ENCODE data around the gene RNF168. TPM values are rescaled to one million over a fixed set of nuclear protein-coding genes. Genes with fewer than 3 reads are reported as not detected.
"Not testable (repeated sequence)": the region's sequence is repeated elsewhere in the genome, so short reads cannot be mapped to it uniquely, and the experiment has no call there.

Gene RNF168
- total RNA-seq, 1 experiment from 2014 or later = 30.0 TPM

GRCh38 chr3:196421668-196422067, 81.9 kb downstream of the RNF168 start:
- H3K4me1 ChIP-seq = peaks cover 11% of the 10 kb centered on the region
- DNase-seq; H3K27ac ChIP-seq; H3K9me3 ChIP-seq (replicated peaks); H3K4me3 ChIP-seq; H3K36me3 ChIP-seq; H3K27me3 ChIP-seq: not testable (repeated sequence)

- H3K4me3 ChIP-seq = no peak overlapping the region
- peaks cover 11% of the 10 kb centered on the region for H3K4me1 ChIP-seq
- H3K9me3 ChIP-seq (replicated peaks) = no peaks in the 10 kb centered on the region
- no peak overlapping the region for H3K27ac ChIP-seq
- no peaks in the 10 kb centered on the region; the same call in none of the 2 replicates for H3K36me3 ChIP-seq
- no peaks in the 10 kb centered on the region for H3K27me3 ChIP-seq
- DNase-seq = no peak
Observed at GRCh38 chr3:196419386-196419785, 84.2 kb downstream of the RNF168 start.

Other genes with a start within 250 kb of the RNF168 start
- 17.7 and 19.6 TPM in 2 replicates for gene PCYT1A, start 216.0 kb downstream of the RNF168 start, total RNA-seq (2014; rRNA removed; shearing (Covaris generic))
- 3.9 and 4.7 TPM in 2 replicates for gene DYNLT2B, start 185.5 kb downstream of the RNF168 start, total RNA-seq (2014; rRNA removed; shearing (Covaris generic))
- gene TM4SF19, start 165.4 kb downstream of the RNF168 start, total RNA-seq (2014; rRNA removed; shearing (Covaris generic)) = 0.38 and 0.76 TPM in 2 replicates
- 28.9 and 32.4 TPM in 2 replicates for gene UBXN7, start 71.3 kb downstream of the RNF168 start, total RNA-seq (2014; rRNA removed; shearing (Covaris generic))
- not detected in 2 replicates for gene SMCO1, start 11.6 kb upstream of the RNF168 start, total RNA-seq (2014; rRNA removed; shearing (Covaris generic))
- gene WDR53, start 64.8 kb upstream of the RNF168 start, total RNA-seq (2014; rRNA removed; shearing (Covaris generic)) = 10.3 and 12.8 TPM in 2 replicates
- 29.3 and 32.3 TPM in 2 replicates for gene FBXO45, start 64.9 kb upstream of the RNF168 start, total RNA-seq (2014; rRNA removed; shearing (Covaris generic))
- not detected in 2 replicates for gene NRROS, start 135.9 kb upstream of the RNF168 start, total RNA-seq (2014; rRNA removed; shearing (Covaris generic))
- gene CEP19, start 208.5 kb upstream of the RNF168 start, total RNA-seq (2014; rRNA removed; shearing (Covaris generic)) = 1.7 and 2.7 TPM in 2 replicates
- gene PIGX, start 208.6 kb upstream of the RNF168 start, total RNA-seq (2014; rRNA removed; shearing (Covaris generic)) = 34.7 and 47.1 TPM in 2 replicates
- 49.1 and 51.3 TPM in 2 replicates for gene PAK2, start 236.1 kb upstream of the RNF168 start, total RNA-seq (2014; rRNA removed; shearing (Covaris generic))